Activated CD4-positive, alpha-beta T cell treated with anti-CD3 and anti-CD28 coated beads for 4 hours (primary cell): ENCODE results near the gene NUDT14.

Experiments
- DNase-seq, 2 donors: peaks; one replicate each; pipeline ENCODE4 v3.0.0-alpha.2; 2020

NUDT14 gene

GRCh38 chr14:105155681-105156413 lies 25.3 kb downstream of the NUDT14 start:
- no peak for DNase-seq

DNA sequence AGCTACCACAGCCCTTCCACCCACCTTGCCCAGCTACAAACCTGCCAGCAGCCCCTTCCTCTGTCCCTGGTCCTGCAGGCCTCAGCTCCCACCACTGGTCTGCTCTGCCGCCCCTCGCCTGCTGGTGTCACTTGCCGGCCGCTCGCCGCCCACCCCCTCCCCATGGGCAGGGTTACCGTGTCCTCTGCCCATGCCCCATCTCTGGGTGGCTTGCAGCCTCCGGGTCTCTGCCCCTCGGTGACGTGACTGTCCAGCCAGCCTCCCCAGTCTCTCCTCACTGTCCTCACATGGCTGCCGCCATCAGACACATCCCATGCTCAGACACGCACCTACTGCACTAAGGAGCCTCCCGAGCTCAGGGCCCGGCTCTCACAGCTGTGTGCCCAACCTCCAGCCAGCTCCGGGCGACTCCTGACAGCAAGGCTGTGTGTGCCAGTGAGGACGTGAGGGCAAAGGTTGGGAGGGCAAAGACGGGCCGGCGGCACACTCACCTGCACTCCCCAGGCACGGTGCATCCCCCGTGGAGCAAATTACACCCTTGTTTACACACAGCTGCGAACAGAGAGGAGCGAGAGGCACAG lies 26.0 kb downstream of the NUDT14 start:
- DNase-seq = no peak

DNA sequence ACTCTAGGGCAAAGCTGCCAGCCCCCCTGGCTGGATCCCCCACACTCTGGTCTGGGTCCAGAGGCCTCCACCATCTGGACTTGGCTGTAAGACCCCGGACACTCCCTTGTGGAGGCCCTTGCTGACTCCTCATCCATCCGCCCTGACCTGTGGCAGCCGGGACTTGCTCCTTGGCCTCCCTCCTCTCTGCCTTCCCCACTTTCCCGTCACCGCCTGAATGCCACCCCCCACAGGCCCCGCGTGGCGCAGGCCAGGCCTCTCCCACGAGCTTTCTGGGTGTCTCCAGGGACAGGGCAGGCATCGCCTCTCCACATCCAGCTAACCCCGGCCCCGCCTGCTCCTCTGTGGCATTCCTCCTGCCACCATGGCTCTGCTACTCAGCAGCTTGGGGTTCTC lies 26.6 kb downstream of the NUDT14 start:
- no peak for DNase-seq

DNA sequence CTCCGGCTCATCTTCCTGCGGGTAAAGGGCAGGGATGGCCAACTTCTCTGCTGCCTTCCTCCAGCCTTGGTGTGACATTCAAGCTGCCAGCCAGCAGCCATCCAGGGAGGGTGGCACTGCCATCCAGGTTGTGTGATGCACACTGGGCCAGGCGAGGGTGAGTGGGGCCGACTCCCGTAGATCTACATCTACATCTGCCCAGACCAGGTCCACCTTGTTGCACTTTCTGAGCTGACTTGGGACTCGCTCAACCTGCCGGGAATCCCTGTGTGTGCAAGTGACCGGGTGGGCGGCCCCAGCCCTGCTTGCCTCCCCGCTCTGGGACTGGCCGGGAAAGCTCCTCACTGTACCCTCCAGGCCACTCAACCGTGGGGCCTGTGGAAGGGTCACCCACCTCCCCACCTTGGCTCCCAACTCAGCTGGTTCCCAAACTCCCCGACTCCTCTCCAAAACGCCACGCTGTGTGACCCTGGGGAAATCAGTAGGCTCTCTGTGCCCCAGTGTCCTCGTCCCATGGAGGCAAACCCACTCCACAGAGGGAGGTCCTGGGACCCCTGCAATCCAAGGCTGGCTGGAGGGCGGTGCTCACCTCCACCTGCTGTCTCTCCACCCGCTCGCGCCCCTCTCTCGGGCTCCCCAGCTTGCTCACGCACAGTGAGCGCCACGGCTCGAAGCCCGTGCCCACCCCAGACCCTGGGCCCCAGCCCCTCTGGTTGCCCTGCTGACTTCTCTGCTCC lies 27.2 kb downstream of the NUDT14 start:
- DNase-seq = no peak

DNA sequence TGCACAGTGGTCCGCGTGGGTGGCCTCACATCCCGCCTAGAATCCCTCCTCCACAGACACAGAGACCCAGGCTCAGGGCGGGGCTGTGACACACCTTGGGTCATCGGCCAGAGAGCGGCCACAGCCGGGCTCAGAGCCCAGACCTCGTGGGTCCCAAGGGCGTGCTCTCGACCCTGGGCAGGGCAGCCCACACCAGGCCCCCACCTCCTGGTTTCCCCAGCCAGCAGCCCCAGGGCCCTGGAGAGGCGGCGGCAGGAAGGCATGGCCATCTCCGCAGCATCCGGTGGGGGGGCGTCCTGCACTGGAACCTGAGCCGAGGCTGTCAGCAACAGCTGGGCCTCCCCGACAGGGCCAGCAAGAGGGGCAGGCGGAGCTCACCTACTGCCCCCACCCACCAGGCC lies 27.8 kb downstream of the NUDT14 start:
- no peak for DNase-seq

- DNase-seq = no peak
Observed at GRCh38 chr14:105152794-105153241, 28.3 kb downstream of the NUDT14 start.

GRCh38 chr14:105151838-105152793 lies 29.0 kb downstream of the NUDT14 start:
- DNase-seq = no peak

- DNase-seq = no peak
Observed at GRCh38 chr14:105151084-105151837, 29.9 kb downstream of the NUDT14 start.

- no peak for DNase-seq
Observed at GRCh38 chr14:105150368-105151083, 30.6 kb downstream of the NUDT14 start.

DNA sequence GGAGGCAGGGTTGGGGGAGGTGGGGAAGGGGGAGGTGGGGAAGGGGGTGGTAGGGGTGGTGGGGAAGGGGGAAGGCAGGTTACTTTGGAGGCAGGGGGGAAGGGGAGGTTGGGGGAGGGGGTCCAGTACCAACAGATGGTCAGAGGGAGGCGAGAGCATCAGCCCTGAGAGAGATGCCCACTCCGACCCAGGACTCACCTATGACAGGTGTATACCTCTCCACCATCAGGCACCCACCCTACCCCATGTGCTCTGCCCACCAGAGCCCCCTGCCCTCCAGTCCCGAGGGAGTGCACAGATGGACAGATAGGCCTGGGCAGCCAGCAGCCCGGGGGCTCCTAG lies 31.1 kb downstream of the NUDT14 start:
- no peak for DNase-seq

- DNase-seq = no peak
Observed at GRCh38 chr14:105149146-105149781, 31.8 kb downstream of the NUDT14 start.

DNA sequence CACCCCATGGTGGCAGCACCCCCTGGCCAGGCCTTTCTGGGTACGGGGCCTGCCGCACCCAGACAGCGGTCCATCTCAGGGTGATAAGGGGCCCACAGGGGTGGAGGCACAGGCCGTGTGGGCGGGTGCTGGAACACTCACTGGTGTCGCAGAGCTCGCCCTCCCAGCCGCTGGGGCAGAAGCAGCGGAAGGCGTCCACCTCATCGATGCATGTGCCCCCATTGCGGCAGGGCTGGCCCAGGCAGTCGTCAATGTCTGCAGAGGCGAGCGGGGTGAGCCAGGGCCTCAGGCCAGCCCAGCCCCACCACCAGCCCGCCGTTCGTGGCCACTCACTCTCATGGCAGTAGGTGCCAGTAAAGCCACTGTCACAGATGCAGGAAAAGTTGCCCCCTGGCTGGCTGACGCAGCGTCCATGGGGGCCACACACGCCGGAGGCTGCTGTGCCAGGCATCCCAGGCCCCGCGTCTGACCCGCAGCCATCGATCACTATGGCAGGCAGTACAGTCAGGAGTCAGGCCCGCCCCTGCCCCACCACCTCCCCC lies 32.4 kb downstream of the NUDT14 start:
- DNase-seq = no peak

GRCh38 chr14:105147671-105148603 lies 33.2 kb downstream of the NUDT14 start:
- no peak for DNase-seq

DNA sequence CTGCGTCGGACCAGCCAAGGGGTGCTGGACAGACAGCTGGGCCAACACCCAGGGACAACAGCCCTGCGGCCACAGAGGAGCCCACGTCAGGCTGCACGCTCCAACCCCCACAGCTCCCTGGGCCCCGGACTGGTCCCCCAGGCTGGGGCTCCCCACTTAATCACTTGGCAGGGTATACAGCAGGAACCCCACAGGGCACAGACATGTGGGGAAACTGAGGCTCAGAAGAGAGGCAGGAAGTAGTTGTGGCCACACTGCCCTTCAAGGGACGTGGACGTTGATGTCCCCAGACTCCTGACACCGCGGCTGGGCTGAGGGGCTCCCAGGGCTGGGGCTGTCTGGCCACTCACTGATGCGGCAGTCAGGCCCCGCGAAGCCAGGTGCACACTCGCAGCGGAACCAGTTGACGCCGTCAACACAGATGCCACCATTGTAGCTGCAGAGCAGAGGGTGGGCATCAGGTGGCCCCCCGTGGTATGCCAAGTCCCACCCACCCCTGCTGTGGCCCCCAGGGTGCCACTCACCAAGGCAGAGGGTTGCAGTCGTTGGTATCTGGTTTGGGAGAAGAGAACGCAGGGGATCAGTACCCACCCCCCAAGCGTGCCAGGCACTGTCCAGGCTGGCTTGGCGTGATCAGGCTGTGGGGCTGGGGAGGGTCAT lies 34.0 kb downstream of the NUDT14 start:
- DNase-seq = no peak

- DNase-seq = no peak
Observed at GRCh38 chr14:105146181-105146975, 34.7 kb downstream of the NUDT14 start.

DNA sequence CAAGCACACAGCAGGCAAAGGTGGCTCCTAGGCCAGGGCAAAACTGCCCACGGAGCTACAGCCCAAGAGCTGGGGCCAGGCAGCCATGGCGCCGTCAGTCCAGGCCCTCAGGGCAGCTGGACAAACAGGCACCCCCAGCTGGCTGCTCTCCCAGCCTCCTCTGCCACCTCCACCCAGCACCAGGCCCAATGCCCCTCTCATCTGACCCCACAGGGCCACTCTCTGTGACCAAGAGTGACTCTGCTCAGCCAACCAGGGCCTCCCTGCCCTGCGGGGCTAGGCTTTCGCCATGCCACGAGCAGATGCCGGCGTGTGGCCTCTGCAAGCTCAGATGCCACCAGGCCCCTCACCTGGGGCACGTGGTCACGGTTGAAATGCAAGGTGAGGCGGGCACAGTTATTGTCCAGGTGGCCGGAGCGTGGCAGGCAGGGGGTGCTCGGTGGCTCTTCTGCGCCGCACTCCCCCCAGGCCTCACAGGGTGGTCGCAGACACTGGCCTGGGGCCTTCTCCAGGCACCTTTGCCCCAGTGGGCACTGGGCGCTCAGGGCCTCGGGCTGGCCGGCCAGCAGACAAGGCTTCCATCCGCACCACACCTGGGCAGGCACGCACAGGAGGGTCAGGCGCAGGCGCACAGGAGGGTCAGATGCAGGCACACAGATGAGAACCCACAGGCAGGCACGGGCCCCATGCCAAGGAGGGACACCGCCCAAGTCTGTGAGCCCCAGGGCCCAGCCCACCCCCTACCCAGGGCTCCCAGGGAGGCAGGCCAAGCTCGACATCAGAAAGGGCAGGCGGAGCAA lies 35.5 kb downstream of the NUDT14 start:
- no peak for DNase-seq

DNA sequence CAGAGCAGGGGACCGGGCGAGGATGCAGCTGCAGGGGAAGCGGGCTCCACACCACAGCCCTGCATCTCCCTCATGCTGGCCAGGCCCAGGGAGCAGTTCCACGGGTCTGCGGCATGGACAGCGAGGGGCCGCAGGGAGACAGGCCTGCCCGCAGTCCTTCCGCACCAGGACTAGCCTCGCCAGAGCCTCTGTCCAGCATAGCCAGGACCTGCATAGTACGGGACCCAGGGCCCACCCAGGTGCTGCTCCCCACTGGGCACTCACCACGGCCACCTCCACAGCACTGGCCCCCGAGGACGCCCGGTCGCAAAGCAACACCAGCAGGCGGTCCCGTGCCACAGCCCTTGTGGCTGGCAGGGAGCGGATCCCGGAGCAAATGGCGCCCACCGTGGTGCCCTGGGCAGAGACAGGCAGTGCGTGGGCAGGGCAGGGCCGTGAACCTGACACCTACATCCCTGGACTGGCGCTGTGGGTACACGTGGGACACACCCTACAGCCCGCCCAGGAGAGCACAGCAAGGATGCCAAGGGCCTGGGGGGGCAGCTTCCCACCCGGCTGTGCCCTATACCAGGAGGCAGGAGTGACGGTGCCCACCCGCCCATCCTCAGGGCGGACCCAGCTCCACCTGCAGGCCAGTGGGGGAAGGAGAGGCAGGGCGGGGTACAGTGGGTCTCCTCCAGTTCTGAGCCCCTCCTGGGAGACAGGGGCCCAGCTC lies 36.3 kb downstream of the NUDT14 start:
- no peak for DNase-seq
